SK-N-SH treated with all-trans-retinoic acid at 6 μM for 48 hours (cell line): ENCODE data around the gene GFM1.

Experiments used
- ARNTL ChIP-seq: fragments of 450-650 bp; formaldehyde crosslinking; IDR thresholded peaks from 2 replicates; pipeline ENCODE4 v1.5.0; 2020; ENCODE audit warnings: low read depth, mild to moderate bottlenecking, moderate library complexity, borderline replicate concordance
- CSDC2 ChIP-seq: fragments of 250-450 bp; sonication (Bioruptor Pico); IDR thresholded peaks from 2 replicates; pipeline ENCODE4 v1.5.0; 2020; ENCODE audit warnings: mild to moderate bottlenecking, moderate library complexity
- CSRNP3 ChIP-seq: fragments of 250-450 bp; sonication (Bioruptor Pico); IDR thresholded peaks from 2 replicates; pipeline ENCODE4 v1.5.1; 2021; ENCODE audit warnings: mild to moderate bottlenecking, moderate library complexity
- OSR1 ChIP-seq: fragments of 250-450 bp; sonication (Bioruptor Pico); IDR thresholded peaks from 2 replicates; pipeline ENCODE4 v1.8.0; 2022; ENCODE audit warnings: moderate library complexity, mild to moderate bottlenecking, inconsistent platforms
- RARB ChIP-seq: fragments of 250-450 bp; sonication (Bioruptor Pico); IDR thresholded peaks from 2 replicates; pipeline ENCODE4 v1.8.0; 2021; ENCODE audit warnings: mild to moderate bottlenecking, moderate library complexity
- ZFP30 ChIP-seq: fragments of 450-650 bp; formaldehyde crosslinking; IDR thresholded peaks from 2 replicates; pipeline ENCODE4 v1.5.0; 2022; ENCODE audit warnings: mild to moderate bottlenecking, moderate library complexity

- TF ChIP-seq ARNTL (CRISPR knock-in tag) (no peak), CSRNP3 (CRISPR knock-in tag) (no peak), RARB (CRISPR knock-in tag) (no peak), OSR1 (CRISPR knock-in tag) (no peak), CSDC2 (CRISPR knock-in tag) (no peak), ZFP30 (CRISPR knock-in tag) (no peak)
These were observed 59.2 kb downstream of the GFM1 start for GRCh38 chr3:158703566-158703965.
